ENCODE results near the gene MRPL10. TPM values are rescaled to one million over a fixed set of nuclear protein-coding genes. Genes with fewer than 3 reads are reported as not detected.

The MRPL10 gene
- total and polyA plus RNA-seq, 2 of the 8 experiments (the other 6 are each of a cell fraction or from before 2014, with no cell fraction given): 85.3 to 214 TPM

DNA sequence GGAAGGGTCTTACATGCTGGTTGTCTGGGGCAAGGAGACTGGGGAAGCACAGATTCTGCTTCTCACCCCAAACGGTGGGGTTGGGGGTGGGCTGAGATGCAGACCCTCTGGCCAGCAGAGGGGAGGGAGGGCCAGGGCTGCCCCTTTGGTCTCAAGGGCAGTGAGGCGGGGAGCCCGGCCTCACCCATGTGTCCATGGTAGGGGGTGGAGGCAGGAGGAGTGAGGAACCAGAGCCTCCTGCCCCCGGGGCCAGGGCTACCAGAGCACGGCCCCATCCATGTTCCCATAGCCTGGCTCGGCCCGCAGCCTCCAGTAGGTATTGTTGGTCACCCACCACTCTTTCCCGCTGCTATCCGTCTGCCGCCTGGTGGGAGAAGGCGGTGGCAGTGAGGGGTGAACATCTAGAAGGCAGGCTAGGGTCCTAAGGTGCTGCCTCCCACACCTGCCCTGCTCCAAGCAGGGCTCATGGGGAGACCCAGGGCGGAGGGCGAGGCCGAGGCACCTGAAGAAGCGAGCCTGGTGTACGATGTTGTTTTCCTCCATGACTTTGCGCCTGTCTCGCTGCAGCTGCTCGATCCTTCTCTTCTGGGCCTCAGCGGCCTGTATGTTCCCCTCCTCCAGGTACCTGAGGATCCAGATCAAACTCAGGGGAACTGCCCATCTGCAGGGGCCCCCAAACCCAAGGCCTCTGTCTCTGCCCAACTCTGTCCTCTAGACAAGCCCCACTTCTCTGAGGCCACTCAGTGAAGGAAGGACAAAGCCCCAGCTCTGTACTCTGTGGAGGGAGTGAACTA is 23.1 kb downstream of the MRPL10 start (continued):
- TF ChIP-seq, protein P1, sequence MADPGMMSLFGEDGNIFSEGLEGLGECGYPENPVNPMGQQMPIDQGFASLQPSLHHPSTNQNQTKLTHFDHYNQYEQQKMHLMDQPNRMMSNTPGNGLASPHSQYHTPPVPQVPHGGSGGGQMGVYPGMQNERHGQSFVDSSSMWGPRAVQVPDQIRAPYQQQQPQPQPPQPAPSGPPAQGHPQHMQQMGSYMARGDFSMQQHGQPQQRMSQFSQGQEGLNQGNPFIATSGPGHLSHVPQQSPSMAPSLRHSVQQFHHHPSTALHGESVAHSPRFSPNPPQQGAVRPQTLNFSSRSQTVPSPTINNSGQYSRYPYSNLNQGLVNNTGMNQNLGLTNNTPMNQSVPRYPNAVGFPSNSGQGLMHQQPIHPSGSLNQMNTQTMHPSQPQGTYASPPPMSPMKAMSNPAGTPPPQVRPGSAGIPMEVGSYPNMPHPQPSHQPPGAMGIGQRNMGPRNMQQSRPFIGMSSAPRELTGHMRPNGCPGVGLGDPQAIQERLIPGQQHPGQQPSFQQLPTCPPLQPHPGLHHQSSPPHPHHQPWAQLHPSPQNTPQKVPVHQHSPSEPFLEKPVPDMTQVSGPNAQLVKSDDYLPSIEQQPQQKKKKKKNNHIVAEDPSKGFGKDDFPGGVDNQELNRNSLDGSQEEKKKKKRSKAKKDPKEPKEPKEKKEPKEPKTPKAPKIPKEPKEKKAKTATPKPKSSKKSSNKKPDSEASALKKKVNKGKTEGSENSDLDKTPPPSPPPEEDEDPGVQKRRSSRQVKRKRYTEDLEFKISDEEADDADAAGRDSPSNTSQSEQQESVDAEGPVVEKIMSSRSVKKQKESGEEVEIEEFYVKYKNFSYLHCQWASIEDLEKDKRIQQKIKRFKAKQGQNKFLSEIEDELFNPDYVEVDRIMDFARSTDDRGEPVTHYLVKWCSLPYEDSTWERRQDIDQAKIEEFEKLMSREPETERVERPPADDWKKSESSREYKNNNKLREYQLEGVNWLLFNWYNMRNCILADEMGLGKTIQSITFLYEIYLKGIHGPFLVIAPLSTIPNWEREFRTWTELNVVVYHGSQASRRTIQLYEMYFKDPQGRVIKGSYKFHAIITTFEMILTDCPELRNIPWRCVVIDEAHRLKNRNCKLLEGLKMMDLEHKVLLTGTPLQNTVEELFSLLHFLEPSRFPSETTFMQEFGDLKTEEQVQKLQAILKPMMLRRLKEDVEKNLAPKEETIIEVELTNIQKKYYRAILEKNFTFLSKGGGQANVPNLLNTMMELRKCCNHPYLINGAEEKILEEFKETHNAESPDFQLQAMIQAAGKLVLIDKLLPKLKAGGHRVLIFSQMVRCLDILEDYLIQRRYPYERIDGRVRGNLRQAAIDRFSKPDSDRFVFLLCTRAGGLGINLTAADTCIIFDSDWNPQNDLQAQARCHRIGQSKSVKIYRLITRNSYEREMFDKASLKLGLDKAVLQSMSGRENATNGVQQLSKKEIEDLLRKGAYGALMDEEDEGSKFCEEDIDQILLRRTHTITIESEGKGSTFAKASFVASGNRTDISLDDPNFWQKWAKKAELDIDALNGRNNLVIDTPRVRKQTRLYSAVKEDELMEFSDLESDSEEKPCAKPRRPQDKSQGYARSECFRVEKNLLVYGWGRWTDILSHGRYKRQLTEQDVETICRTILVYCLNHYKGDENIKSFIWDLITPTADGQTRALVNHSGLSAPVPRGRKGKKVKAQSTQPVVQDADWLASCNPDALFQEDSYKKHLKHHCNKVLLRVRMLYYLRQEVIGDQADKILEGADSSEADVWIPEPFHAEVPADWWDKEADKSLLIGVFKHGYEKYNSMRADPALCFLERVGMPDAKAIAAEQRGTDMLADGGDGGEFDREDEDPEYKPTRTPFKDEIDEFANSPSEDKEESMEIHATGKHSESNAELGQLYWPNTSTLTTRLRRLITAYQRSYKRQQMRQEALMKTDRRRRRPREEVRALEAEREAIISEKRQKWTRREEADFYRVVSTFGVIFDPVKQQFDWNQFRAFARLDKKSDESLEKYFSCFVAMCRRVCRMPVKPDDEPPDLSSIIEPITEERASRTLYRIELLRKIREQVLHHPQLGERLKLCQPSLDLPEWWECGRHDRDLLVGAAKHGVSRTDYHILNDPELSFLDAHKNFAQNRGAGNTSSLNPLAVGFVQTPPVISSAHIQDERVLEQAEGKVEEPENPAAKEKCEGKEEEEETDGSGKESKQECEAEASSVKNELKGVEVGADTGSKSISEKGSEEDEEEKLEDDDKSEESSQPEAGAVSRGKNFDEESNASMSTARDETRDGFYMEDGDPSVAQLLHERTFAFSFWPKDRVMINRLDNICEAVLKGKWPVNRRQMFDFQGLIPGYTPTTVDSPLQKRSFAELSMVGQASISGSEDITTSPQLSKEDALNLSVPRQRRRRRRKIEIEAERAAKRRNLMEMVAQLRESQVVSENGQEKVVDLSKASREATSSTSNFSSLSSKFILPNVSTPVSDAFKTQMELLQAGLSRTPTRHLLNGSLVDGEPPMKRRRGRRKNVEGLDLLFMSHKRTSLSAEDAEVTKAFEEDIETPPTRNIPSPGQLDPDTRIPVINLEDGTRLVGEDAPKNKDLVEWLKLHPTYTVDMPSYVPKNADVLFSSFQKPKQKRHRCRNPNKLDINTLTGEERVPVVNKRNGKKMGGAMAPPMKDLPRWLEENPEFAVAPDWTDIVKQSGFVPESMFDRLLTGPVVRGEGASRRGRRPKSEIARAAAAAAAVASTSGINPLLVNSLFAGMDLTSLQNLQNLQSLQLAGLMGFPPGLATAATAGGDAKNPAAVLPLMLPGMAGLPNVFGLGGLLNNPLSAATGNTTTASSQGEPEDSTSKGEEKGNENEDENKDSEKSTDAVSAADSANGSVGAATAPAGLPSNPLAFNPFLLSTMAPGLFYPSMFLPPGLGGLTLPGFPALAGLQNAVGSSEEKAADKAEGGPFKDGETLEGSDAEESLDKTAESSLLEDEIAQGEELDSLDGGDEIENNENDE (IDR thresholded peaks at IDR 0.05; ENCODE audit: insufficient replicate concordance, low read length): no peak
- TF ChIP-seq ASH2L (IDR thresholded peaks at IDR 0.05; ENCODE audit: low read length) (no peak), KDM1A (IDR thresholded peaks at IDR 0.05; ENCODE audit: borderline replicate concordance, low read length) (no peak), POLR2AphosphoS5 (IDR thresholded peaks at IDR 0.05; ENCODE audit: low read depth, low read length) (no peak)
- TF ChIP-seq, protein P2, sequence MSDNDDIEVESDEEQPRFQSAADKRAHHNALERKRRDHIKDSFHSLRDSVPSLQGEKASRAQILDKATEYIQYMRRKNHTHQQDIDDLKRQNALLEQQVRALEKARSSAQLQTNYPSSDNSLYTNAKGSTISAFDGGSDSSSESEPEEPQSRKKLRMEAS (IDR thresholded peaks at IDR 0.05): no peak
- TF ChIP-seq, protein P3, sequence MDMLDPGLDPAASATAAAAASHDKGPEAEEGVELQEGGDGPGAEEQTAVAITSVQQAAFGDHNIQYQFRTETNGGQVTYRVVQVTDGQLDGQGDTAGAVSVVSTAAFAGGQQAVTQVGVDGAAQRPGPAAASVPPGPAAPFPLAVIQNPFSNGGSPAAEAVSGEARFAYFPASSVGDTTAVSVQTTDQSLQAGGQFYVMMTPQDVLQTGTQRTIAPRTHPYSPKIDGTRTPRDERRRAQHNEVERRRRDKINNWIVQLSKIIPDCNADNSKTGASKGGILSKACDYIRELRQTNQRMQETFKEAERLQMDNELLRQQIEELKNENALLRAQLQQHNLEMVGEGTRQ (IDR thresholded peaks at IDR 0.05; ENCODE audit: low read length): no peak

Data from H1 (cell line).